Stomach (tissue), 9 donors: ENCODE measurements around the gene LIME1. TPM values are rescaled to one million over a fixed set of nuclear protein-coding genes. Genes with fewer than 3 reads are reported as not detected.

ENCODE experiments used
- DNase-seq, 2 donors: peaks; one replicate each; pipeline versions ENCODE4 v3.0.0 to v3.0.0-alpha.2; 2013 to 2019
- H3K27ac ChIP-seq, 5 donors: fragments of 200-600 bp in 4 of 5; sonication (generic) in 4 of 5; one replicate each; pipeline ENCODE4 v1.5.1; 2013 to 2019; ENCODE audit warnings: mild to moderate bottlenecking in 1 of 5, moderate library complexity in 1 of 5
- H3K27me3 ChIP-seq, 3 donors: fragments of 200-600 bp; sonication (generic); one replicate each; pipeline ENCODE4 v1.5.1; 2017 to 2019; ENCODE audit warnings: mixed run types in 1 of 3
- H3K36me3 ChIP-seq, 4 donors: fragments of 200-600 bp; sonication (generic); 1 replicate in 3 of 4; 2 replicates in 1 of 4; pipeline ENCODE4 v1.5.1; 2016 to 2019
- H3K4me1 ChIP-seq, 4 donors: fragments of 200-600 bp; sonication (generic); one replicate each; pipeline ENCODE4 v1.5.1; 2016 to 2019
- H3K4me3 ChIP-seq, 4 donors: fragments of 200-600 bp; sonication (generic) in 3 of 4; one replicate each; pipeline ENCODE4 v1.5.1; 2016 to 2019; ENCODE audit warnings: mild to moderate bottlenecking in 1 of 4
- H3K9me3 ChIP-seq, 4 donors: fragments of 200-600 bp; sonication (generic); one replicate each; pipeline ENCODE4 v1.5.1; 2016 to 2019
- EP300 ChIP-seq: sonication (generic); formaldehyde crosslinking; IDR thresholded peaks from one replicate; pipeline ENCODE4 v1.6.1; 2017; ENCODE audit warnings: antibody characterized with exemption
- POLR2A ChIP-seq, 4 donors: fragments of 450-650 bp; IDR thresholded peaks; one replicate each; pipeline ENCODE4 v1.6.1; 2016; ENCODE audit warnings: antibody characterized with exemption in 4 of 4, control low read depth in 2 of 4, mild to moderate bottlenecking in 1 of 4, moderate library complexity in 1 of 4
- POLR2AphosphoS5 ChIP-seq, 3 donors: sonication (generic); formaldehyde crosslinking; IDR thresholded peaks; one replicate each; pipeline ENCODE4 v1.6.1; 2016; ENCODE audit warnings: antibody characterized with exemption in 3 of 3
- WGBS, 5 donors: extraction: QIAGEN DNeasy Blood & Tissue Kit in 3 of 5; methylation state at CpG; one replicate each; pipeline versions ENCODE4 v1.1.5 to v1.1.7; 2013 to 2018; 5-methylcytosine and 5-hydroxymethylcytosine counted together
- intact Hi-C: fragments of 100-400 bp; cut with DNase I; formaldehyde crosslinking; loops from one replicate; pipeline ENCODE4 v1.15.1; 2023; ENCODE audit warnings: low total_unique reads
- polyA plus RNA-seq, 3 donors: library from polyadenylated mRNA; stranded (reverse); fragments of 200-250 nt; gene quantifications; one replicate each; pipeline ENCODE4 v1.2.3, GENCODE V29; 2013
- total RNA-seq, 5 donors: library from RNA; depleted of rRNA; stranded (reverse); fragments of >200 nt; gene quantifications; one replicate each; pipeline versions ENCODE4 v1.1.0 to v1.2.3, GENCODE V29; 2014 to 2016
- TF ChIP-seq, protein P1 (sequence below), 7 experiments: fragments of 450-650 bp in 4 of 7; fragments of 200-600 bp in 3 of 7; sonication (generic) in 3 of 7; IDR thresholded peaks; one replicate each; pipeline ENCODE4 v1.5.1; 2016 to 2019; ENCODE audit warnings: antibody characterized with exemption in 7 of 7, control low read depth in 2 of 7, mild to moderate bottlenecking in 1 of 7
- donor health status: healthy with polysubstance abuse.
- donor health status: Bipolar disorder and iron deficiency.
- donor health status: healthy.

The LIME1 gene
- total and polyA plus RNA-seq, 8 donors: 3.6 to 117 (median 18.5) TPM

- WGBS, 5 donors: 88 to 94% (median 90%) methylated on average over 32 to 48 of the region's 48 CpGs
- intact Hi-C loops: no loop called here
- TF ChIP-seq POLR2AphosphoS5 (IDR thresholded peaks at IDR 0.05) (no peak), EP300 (no peak), POLR2A (IDR thresholded peaks at IDR 0.05) (no peak)
- TF ChIP-seq, protein P1, sequence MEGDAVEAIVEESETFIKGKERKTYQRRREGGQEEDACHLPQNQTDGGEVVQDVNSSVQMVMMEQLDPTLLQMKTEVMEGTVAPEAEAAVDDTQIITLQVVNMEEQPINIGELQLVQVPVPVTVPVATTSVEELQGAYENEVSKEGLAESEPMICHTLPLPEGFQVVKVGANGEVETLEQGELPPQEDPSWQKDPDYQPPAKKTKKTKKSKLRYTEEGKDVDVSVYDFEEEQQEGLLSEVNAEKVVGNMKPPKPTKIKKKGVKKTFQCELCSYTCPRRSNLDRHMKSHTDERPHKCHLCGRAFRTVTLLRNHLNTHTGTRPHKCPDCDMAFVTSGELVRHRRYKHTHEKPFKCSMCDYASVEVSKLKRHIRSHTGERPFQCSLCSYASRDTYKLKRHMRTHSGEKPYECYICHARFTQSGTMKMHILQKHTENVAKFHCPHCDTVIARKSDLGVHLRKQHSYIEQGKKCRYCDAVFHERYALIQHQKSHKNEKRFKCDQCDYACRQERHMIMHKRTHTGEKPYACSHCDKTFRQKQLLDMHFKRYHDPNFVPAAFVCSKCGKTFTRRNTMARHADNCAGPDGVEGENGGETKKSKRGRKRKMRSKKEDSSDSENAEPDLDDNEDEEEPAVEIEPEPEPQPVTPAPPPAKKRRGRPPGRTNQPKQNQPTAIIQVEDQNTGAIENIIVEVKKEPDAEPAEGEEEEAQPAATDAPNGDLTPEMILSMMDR (IDR thresholded peaks at IDR 0.05): no peak
- Histone ChIP-seq H3K27ac (no peak overlapping the region), H3K9me3 (no peaks in the 10 kb centered on the region), H3K27me3 (peaks cover 0 to 6% (median 0%) of the 10 kb centered on the region in 3 donors), H3K4me1 (peaks cover 31 to 42% (median 40%) of the 10 kb centered on the region in 4 donors), H3K4me3 (no peak overlapping the region), H3K36me3 (peaks cover 22 to 46% (median 40%) of the 10 kb centered on the region in 4 donors)
- peak in 1 of 2 donors; percentile 9 for DNase-seq
Measured at GRCh38 chr20:63734946-63735858, 1.3 kb upstream of the LIME1 start.

- intact Hi-C loops: no loop called here
- peak in 1 of 2 donors; percentile 59 for DNase-seq
- Histone ChIP-seq H3K36me3 (peaks cover 22 to 45% (median 41%) of the 10 kb centered on the region in 4 donors), H3K9me3 (no peaks in the 10 kb centered on the region), H3K4me1 (peaks cover 43 to 59% (median 58%) of the 10 kb centered on the region in 4 donors), H3K4me3 (peak overlapping the region; percentile 40 to 61 (median 52)), H3K27ac (peak overlapping the region; percentile 52 to 88 (median 79)), H3K27me3 (peaks cover 0 to 6% (median 0%) of the 10 kb centered on the region in 3 donors)
- WGBS, 5 donors: 12 to 31% (median 26%) methylated on average over 5 to 30 of the region's 30 CpGs
- no peak for TF ChIP-seq POLR2A (IDR thresholded peaks at IDR 0.05)
- TF ChIP-seq, protein P1 (IDR thresholded peaks at IDR 0.05): no peak
- no peak for TF ChIP-seq EP300
- no peak for TF ChIP-seq POLR2AphosphoS5 (IDR thresholded peaks at IDR 0.05)
Measured at GRCh38 chr20:63736893-63737694, 630 bp downstream of the LIME1 start.

GRCh38 chr20:63737695-63737944 is 1.2 kb downstream of the LIME1 start:
- peak overlapping the region; percentile 48 to 88 (median 79) for H3K27ac ChIP-seq
- H3K4me1 ChIP-seq: peaks cover 43 to 63% (median 59%) of the 10 kb centered on the region in 4 donors
- TF ChIP-seq POLR2A (IDR thresholded peaks at IDR 0.05): no peak
- TF ChIP-seq, protein P1 (IDR thresholded peaks at IDR 0.05): no peak
- TF ChIP-seq EP300: no peak
- no peak for TF ChIP-seq POLR2AphosphoS5 (IDR thresholded peaks at IDR 0.05)
- intact Hi-C loops: no loop called here
- peaks cover 24 to 50% (median 46%) of the 10 kb centered on the region in 4 donors for H3K36me3 ChIP-seq
- no peaks in the 10 kb centered on the region for H3K9me3 ChIP-seq
- WGBS, 5 donors: 0 to 3% (median 1%) methylated on average over 8 to 26 of the region's 26 CpGs; no CpG with 5 or more reads in 1 of the 5 donors
- H3K4me3 ChIP-seq: peak overlapping the region; percentile 40 to 61 (median 52)
- DNase-seq: no peak
- peaks cover 0 to 6% (median 0%) of the 10 kb centered on the region in 3 donors for H3K27me3 ChIP-seq
